HG02678 (cell line): Measurements from ENCODE around the gene TRAF1.

Experiments used
- ATAC-seq: cut with Tn5 transposase; IDR thresholded peaks from one replicate; pipeline ENCODE4 v1.9.1; 2021; ENCODE audit warnings: mild to moderate bottlenecking, moderate library complexity; ENCODE audit not compliant: unreplicated experiment

Gene TRAF1

GRCh38 chr9:120924698-120925534 lies 1.7 kb downstream of the TRAF1 start:
- no peak for ATAC-seq

- no peak for ATAC-seq
These were observed 2.8 kb downstream of the TRAF1 start for GRCh38 chr9:120923620-120924328.

GRCh38 chr9:120922404-120923195 lies 4.0 kb downstream of the TRAF1 start:
- no peak for ATAC-seq

- ATAC-seq = no peak
These were observed 4.9 kb downstream of the TRAF1 start for GRCh38 chr9:120921661-120922181.

GRCh38 chr9:120920806-120921178 lies 5.8 kb downstream of the TRAF1 start:
- peak; percentile 40 for ATAC-seq

- ATAC-seq = no peak
These were observed 6.5 kb downstream of the TRAF1 start for GRCh38 chr9:120919843-120920805.

GRCh38 chr9:120918931-120919842 lies 7.4 kb downstream of the TRAF1 start:
- ATAC-seq = no peak

GRCh38 chr9:120917929-120918762 lies 8.4 kb downstream of the TRAF1 start:
- no peak for ATAC-seq

GRCh38 chr9:120916991-120917880 lies 9.4 kb downstream of the TRAF1 start:
- no peak for ATAC-seq

- no peak for ATAC-seq
These were observed 10.0 kb downstream of the TRAF1 start for GRCh38 chr9:120916588-120916987.

GRCh38 chr9:120915854-120916470 lies 10.6 kb downstream of the TRAF1 start:
- no peak for ATAC-seq

GRCh38 chr9:120914953-120915352 lies 11.6 kb downstream of the TRAF1 start:
- ATAC-seq = no peak

- no peak for ATAC-seq
These were observed 12.2 kb downstream of the TRAF1 start for GRCh38 chr9:120914396-120914795.

- no peak for ATAC-seq
These were observed 12.8 kb downstream of the TRAF1 start for GRCh38 chr9:120913647-120914264.

- ATAC-seq = no peak
These were observed 13.5 kb downstream of the TRAF1 start for GRCh38 chr9:120912958-120913646.
